ENCODE results near the gene CDH4. TPM values are rescaled to one million over a fixed set of nuclear protein-coding genes. Genes with fewer than 3 reads are reported as not detected.

Gene CDH4
- total and polyA plus RNA-seq, 2 of the 8 experiments (the other 6 are each of a cell fraction or from before 2014, with no cell fraction given) = 4.3 to 7.9 TPM

DNA sequence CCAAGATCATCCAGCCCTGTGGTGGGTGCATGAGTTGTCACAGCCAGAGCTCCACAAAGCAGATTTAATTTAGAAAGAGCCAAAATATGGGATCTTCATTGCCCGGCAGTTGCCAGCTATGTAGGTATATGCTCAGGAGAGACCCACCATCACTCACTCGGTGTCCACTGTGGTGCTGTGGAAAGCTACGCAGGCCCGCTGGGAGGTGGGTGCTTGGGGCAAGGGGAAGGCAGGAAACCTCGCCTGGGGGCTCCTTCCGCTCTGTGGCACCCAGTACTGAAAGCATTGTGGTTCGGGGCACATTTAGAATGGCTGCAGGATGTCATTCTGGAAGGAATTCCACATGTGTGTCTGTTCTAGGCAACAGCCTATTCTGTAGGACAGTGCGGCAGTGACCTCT, 553.7 kb downstream of the CDH4 start (continued):
- TF ChIP-seq CHD7 (IDR thresholded peaks at IDR 0.05; ENCODE audit: insufficient replicate concordance, low read length) (no peak), RNF2 (IDR thresholded peaks at IDR 0.05; ENCODE audit: borderline replicate concordance, low read depth, low read length, missing control alignments, poor library complexity, severe bottlenecking) (no peak), GABPA (IDR thresholded peaks at IDR 0.05; ENCODE audit: borderline replicate concordance, insufficient read depth, low read length) (no peak), RXRA (IDR thresholded peaks at IDR 0.05; ENCODE audit: insufficient read depth, low read depth, low read length) (no peak), SUZ12 (IDR thresholded peaks at IDR 0.05; ENCODE audit: low read length) (no peak)

Data from H1 (cell line).